Vagina (tissue), 2 donors: Measurements from ENCODE around the gene GALM.

Source experiments
- CTCF ChIP-seq, 3 experiments: fragments of 450-650 bp in 2 of 3; fragments of 200-600 bp in 1 of 3; sonication (generic) in 1 of 3; IDR thresholded peaks; one replicate each; pipeline ENCODE4 v1.5.1; 2017 to 2019; ENCODE audit warnings: antibody characterized with exemption in 3 of 3, mild to moderate bottlenecking in 2 of 3, moderate library complexity in 2 of 3
- POLR2A ChIP-seq, 2 donors: fragments of 450-650 bp; IDR thresholded peaks; one replicate each; pipeline ENCODE4 v1.6.1; 2017; ENCODE audit warnings: antibody characterized with exemption in 2 of 2, mild to moderate bottlenecking in 2 of 2, moderate library complexity in 2 of 2
- POLR2AphosphoS5 ChIP-seq, 2 donors: sonication (generic); formaldehyde crosslinking; IDR thresholded peaks; one replicate each; pipeline ENCODE4 v1.9.0; 2017; ENCODE audit warnings: antibody characterized with exemption in 2 of 2, mild to moderate bottlenecking in 2 of 2, low read depth in 1 of 2; ENCODE audit not compliant: insufficient read depth in 1 of 2

GRCh38 chr2:38719706-38720105, 53.8 kb downstream of the GALM start:
- TF ChIP-seq CTCF (IDR thresholded peaks at IDR 0.05) (no peak), POLR2AphosphoS5 (IDR thresholded peaks at IDR 0.05; ENCODE audit: insufficient read depth in 1 of 2, low read depth in 1 of 2) (no peak), POLR2A (IDR thresholded peaks at IDR 0.05) (no peak)
